HG03521 (cell line): ENCODE results near the gene DISC1.
"Not testable (repeated sequence)": the region's sequence is repeated elsewhere in the genome, so short reads cannot be mapped to it uniquely, and the experiment has no call there.

ENCODE experiments used
- ATAC-seq: cut with Tn5 transposase; IDR thresholded peaks from one replicate; pipeline ENCODE4 v1.9.1; 2021; ENCODE audit warnings: mild to moderate bottlenecking, moderate library complexity; ENCODE audit not compliant: unreplicated experiment

The DISC1 gene

DNA sequence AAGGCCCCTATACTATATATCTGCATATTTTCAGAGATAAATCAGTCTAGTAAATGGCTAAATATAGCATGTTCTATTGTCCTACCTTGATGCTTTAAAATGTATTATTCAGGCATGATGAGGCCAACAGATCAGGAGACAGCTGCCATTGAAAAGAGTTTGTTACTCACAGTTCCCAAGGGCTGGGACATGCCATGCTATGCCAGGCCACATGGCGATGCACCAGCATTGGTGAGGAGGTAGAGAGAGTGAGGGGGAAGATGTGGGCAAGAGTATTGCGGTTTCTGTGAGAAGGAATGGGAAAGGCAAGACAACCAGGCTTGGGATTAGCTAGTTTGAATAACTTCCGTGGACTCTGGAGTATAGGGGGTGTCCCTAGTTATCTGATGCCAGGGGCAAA, 316.5 kb downstream of the DISC1 start:
- no peak for ATAC-seq

DNA sequence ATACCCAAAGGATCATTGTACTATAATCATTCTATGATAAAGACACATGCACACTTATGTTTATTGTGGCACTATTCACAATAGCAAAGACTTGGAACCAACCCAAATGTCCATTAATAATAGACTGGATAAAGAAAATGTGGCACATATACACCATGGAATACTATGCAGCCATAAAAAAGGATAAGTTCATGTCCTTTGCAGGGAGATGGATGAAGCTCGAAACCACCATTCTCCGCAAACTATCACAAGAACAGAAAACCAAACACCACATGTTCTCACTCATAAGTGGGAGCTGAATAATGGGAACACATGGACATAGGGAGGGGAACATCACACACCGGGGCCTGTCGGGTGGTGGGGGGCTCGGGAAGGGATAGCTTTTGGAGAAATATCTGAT, 321.5 kb downstream of the DISC1 start:
- ATAC-seq = not testable (repeated sequence)

DNA sequence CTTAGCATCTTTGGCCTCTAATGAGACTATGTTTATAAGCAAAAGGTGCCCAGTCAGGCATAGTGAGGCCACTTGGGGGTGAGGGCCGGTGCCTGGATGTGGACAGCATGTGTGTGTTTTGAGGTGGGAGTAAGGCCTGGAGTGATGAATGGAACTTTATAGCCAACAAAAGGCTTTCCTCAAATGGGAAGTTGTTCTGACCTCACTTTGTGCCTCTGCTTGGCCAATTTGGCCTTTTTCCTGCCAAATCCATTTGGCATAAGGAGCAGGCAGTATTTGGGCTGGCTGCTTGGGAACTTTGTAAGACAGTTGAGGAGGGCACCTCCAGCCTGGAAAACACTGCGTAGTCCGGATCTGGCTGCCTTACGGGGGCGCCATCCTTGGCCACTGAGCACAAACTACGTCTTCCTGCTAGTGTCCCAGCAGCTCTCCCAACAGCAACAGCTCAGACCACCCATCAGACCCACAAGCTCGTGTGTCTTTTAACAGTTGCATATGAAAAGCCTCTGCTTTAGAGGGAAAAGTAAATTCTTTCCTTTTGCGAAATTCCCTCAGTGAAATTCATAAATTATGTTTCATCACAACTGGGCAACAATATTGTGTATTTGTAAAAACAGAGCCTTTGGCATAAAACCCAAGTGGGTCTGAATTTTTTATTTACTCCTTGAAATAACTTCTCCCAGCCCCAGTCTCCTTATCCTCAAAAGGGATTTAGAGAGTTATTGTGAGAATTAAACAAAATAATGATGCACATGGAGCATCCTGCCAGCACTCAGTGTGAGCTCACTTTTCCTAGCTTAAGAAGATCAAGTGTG, 322.9 kb downstream of the DISC1 start:
- no peak for ATAC-seq

DNA sequence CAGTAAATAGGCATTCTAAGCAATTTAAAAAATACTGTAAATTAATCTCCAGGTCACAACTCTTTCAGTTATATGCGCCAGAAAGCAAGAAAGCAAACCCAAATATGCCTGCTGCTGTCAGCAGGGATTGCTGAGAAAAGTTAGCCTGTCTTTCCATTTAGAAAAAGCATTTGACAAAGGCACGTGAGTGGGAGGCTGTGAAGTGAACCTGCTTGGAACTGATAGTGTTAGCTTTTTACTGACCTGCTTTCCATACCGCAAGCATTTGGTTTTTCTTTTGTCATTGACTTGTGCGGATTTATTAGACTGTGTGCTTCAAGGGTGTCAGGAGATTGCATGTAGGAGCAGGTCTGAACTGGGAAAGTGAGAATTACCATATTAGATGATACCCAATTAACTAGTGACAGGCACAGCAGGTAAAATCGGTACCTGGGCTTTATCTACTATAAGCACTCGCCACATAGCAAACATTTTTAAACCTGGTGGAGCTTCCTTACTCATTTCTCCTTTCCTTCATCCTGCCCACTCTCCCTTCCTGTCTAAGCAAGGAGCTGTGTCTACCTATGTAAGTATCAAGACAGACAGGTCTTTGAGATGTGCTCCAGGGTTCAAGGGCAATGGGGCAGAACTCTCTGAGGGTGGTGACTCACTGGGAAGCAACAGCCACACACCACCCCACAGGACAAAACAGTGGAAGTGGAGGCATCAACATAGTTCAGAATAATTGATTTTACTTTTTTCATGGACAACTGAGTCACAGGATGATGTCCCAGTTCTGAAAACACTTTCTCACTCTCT, 323.9 kb downstream of the DISC1 start:
- no peak for ATAC-seq

DNA sequence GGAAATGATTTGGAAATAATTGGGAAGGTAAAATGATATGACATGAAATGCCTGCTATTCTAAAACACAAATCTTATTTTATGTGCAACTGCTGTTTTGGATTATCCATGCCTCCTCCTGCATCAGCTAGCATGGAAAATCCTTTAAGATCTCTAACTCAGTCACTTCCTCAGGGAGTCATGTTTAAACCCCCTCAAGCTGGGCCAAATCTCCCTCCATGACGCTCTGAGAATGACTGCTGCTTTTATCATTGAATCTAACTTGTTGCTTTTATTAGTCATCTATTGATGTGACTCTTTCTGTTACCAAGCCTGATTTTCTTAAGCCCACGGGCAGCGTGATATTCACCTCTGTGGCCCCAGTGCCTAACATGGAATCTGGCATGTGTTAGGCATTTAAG, 324.8 kb downstream of the DISC1 start:
- no peak for ATAC-seq

DNA sequence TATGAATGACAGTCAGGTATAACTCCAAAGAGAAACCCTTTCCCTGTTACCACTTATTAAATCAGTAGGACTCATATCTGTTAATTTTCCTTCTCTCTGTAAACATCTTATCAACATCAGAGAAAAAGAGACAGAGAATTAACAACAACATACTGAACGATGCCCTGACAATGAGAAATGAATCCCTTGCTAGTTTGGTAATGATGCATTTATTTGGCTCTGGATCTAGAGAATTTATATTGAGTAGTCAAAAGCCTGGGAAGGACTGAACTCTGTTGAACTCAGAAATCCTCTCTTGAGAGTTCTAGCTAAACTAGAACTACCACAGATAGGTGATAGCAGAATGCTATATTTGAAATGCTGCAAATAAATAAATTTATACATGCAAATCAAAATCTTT, 325.6 kb downstream of the DISC1 start:
- no peak for ATAC-seq

DNA sequence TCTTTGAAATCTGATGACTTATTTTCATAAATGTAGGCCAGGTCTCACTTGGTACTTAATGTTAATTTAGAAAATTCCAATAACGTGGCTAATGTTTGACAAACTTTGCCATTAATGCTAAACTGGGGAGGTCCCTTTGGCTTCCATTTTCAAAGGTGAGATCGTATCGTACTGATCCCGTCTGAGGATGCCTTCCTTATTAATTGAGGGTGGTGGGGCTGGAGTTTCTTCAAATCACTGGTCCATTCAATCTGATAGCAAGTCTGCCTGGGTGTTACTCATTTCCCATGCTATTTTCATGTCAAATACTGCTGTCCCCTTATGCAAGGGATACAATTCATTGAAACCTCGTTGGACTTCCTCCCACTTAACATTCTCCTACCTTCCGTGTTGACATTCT, 327.1 kb downstream of the DISC1 start:
- ATAC-seq = no peak

DNA sequence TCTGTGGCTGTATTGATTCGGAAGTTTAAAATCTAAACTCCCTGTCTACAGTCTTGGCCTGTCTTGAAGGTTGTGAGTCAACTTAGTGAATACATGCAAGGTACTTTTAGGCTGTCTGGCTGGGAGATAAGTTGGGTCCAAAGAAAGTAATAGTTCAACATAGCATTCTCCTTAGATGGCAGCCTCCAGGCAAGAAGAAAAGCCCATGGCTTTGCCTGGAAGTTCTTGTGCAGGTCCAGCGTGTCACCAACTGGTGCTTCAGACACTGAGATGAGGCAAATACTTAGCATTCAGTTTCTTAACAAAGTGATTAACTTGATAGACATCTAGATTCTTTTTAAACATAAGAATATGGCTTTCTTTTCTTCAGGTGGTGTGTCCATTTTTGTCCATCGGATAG, 328.2 kb downstream of the DISC1 start:
- ATAC-seq = no peak

DNA sequence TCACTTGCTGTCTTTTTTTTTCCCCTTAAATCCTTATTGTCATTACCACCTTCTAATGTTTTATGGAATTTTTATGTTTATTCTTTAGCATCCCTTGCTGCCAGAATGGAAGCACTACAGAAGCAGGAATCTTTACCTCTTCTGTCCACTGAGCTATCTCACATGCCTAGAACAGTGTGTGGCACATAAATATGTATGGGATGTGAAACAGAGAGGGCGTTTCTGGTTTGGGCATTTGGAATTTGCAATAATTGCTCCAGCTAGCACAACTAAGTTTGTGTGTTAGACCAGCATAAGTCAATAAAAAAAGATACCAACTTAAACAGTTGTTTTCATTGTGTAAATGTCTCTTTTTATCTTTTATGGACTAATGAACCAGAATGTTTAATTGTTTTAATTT, 330.8 kb downstream of the DISC1 start:
- ATAC-seq = no peak

DNA sequence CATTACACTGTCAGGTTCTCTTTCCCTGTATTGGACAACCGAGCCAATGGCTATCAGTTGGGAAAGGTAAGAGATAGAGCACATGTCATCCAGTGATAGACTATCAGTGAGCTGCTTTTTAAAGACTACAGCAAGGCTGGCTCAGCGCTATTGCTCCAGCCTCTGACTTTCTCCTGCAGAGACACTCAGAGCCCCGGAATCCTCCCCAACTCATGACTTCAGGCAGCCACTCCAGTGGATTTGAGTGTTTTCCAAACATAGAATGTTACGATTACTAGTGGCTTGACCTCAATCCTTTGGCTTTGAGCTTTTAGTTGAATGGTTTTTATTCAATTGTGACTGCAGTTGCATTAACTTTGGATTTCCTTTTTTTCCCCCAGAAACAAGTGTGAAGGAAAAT, 331.9 kb downstream of the DISC1 start:
- ATAC-seq = no peak

DNA sequence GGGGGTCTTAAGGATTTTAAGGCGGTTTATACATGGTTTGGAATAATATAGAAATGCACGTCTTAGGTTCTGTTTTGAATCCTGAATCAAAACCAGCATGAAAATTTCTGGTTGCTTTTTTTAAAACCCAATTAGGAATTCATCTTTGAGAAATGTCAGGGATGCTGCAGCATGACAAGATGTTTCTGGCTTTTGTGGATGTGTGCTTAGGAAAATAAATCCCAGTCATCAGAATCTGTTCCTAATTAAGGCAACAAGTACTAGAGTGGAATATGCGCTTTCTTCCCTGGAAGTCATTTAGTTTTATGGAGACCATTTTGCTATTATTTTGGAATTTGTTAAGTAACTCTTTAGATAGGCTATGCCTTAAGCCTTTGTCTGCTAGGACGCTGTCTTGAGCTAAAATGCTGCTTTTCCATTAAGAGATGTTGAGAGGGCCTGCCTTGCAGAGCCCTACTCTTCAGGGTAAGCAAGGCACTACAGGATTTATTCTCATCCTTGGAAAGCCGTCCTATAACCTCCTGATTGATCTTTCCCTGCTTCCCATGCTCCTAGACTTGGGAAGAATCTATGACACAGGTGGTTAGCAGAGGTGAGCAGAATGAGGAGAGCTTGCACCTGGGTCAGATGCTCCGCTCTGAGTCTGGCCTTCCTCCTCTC, 332.8 kb downstream of the DISC1 start:
- ATAC-seq = no peak

DNA sequence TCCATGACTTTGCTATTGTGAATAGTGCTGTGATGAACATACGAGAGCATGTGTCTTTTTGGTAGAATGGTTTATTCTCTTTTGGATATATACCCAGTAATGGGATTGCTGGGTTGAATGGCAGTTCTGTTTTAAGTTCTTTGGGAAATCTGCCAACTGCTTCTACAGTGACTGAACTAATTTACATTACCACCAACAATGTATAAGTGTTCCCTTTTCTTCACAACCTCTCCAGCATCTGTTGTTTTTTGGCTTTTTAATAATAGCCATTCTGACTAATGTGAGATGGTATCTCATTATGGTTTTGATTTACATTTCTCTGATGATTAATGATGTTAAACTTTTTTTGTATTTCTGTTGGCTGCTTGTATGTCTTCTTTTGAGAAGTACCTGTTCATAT, 335.2 kb downstream of the DISC1 start:
- ATAC-seq = not testable (repeated sequence)

DNA sequence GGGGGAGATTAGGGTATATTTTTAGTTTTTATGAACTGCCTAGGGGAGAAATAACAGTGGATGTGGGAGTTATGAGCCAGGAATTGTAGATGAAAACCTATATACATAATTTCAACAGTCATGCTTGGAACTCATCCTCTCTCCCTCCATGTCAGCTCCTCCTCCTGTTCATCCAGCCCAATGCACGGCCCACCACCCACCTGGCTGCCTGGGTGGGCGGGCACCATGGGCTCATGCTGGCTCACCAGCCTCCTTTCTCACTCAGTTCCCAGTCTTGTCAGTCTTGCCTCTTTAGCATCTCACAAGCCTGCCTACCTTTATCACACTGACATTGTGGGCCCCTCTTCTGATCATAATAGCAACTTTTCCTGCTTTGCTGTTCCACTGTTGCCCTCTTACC, 336.0 kb downstream of the DISC1 start:
- no peak for ATAC-seq

DNA sequence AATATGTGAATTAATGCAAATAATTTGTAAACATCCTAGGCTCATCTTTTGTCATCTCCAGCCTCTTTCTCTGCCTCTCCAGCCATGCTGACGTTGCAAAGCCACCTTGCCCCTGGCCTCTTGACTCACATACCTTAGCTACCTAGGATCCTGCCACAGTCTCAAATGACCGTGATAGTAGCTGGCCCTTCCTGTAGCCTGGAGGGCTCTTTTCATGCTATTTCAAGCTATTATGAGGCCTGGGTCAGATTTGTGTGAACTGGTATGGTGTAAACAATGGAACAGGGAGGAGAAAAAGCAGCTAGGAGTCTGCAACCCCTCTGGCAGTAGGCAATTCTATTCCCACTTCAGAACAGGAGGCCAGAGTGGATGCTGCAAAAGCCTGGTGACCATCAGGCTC, 337.7 kb downstream of the DISC1 start:
- ATAC-seq = no peak

DNA sequence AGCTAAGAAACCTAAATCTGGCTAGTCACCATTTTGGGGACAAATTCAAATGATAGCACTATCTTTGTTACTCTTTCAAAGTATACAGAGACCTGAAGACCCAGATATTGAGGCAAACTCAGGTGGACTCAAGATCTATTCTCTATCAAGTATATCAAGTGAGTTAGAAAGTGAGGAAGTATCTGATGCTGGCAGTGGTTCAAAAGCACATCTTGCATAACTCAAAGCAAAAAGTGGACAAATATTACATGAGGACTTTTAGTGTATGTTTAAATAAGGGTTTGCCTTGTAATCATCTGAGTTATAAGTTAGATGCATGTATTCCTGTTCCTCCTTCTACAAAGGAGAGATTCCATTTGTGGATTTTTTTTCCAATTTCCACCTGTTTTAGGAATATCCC, 338.4 kb downstream of the DISC1 start:
- ATAC-seq = no peak

DNA sequence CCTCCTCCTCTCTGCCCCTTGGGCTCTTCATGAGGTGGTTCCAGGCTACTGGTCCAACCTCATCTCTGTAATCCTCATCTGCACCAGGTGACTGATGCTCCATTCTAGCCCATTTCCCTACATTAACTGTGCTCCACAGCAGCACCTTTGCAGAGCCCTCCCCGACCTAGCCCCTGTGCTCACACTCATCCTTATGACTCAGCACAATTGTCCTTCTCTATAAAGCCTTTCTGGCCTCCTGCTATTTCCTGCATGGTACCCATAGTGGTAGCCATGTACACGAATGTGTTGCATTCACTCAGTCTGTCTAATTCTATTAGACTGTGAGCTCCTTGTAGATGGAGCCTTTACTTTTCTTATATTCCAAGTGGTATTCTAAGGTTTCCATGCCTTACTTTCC, 339.0 kb downstream of the DISC1 start:
- ATAC-seq = no peak

DNA sequence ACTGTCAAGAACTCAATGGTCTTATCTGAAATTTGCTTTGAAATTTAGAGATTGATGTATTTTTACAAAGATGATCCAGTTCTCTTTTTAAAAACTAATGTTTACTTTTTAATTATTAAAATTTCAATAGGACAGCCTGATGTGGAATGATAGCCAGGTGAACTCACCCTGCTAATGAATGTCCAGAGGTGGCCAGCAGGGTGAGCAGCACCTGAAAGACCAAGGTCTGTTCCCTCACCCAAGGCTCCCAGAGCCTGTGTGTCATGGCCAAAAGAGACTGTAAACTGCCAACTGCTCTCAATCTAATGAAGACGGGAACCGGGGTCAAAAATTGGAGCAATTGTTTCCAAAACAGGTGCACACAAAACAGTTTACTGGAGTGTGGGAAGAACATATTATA, 340.4 kb downstream of the DISC1 start:
- ATAC-seq = no peak

DNA sequence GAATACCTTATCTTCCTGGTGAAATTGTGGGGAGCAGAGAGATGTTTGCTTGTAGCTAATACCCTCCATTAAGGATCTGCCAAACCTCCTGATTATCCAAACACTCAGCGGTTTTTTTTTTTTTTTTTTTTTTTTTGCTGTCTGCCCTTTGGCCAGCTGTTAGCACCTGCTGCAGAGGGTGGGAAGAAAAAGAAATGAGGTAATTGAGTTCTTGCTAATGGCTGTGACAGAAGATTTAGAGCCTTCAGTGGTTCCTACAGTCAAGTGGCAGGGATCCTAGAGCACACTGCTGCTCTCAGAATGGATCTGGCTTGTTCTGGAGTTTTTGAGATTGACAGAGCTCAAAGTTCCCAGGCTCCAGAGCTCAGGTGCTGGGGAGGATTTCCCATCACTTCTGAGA, 342.5 kb downstream of the DISC1 start:
- no peak for ATAC-seq

DNA sequence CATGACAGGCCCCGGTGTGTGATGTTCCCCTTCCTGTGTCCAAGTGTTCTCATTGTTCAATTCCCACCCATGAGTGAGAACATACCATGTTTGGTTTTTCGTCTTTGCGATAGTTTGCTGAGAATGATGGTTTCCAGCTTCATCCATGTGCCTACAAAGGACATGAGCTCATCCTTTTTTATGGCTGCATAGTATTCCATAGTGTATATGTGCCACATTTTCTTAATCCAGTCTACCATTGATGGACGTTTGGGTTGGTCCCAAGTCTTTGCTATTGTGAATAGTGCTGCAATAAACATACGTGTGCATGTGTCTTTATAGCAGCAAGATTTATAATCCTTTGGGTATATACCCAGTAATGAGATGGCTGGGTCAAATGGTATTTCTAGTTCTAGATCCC, 343.2 kb downstream of the DISC1 start:
- ATAC-seq = not testable (repeated sequence)

DNA sequence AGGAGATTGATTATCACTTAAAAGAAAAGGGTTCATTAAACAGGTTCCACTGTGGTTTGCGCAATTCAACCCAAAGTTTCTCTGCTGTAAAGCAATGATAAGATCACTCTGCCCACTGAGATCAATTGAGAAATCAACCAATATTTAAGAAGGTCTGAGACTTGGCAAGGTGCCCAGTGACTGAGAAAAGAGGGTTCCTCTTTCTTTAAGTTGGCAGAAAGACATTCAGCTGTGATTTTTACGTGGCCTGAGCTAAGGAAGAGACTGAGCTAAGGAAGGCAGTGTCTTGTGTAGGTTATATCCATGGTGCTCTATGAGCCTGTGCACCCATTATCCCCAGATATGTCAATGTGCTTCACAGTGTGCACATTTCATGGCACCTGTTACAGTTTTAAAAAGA, 344.1 kb downstream of the DISC1 start:
- no peak for ATAC-seq

DNA sequence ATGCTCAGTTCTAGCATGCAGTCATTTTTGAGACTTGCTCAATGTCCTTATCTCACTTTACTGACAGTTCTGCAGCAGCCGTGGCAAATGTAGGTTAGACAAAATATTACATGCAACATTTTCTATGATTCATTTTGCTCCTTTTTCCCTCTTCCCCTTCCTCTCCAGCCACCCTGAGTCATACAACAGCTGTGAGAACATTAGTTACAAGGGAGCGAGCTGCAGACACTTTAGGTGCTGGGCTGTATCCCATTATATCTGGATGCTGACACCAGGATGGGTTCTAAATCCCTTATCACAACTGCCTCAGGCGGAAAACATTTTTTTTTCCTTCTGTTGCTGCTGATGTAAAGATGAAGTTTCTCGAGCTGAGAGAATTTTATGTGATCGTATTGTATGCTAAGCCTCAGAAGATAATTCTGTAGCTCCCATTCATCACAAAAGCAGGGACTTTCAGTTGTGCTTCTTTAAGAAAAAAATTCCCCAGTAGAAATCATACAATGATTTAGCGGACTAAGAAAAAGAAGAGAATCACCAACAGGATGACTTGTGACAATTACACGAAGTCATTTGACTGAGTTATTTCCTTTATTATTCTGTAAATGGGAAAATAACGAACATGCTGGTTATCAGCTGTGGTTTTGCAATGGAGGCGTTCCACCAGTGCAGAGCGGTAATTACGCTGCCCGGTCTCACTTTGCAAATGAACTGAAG, 345.0 kb downstream of the DISC1 start:
- ATAC-seq = no peak
